ENCODE data around the gene OAS1. TPM values are rescaled to one million over a fixed set of nuclear protein-coding genes. Genes with fewer than 3 reads are reported as not detected.
"Not testable (repeated sequence)": the region's sequence is repeated elsewhere in the genome, so short reads cannot be mapped to it uniquely, and the experiment has no call there.

OAS1 gene
- total RNA-seq, 1 donor, result 0.86 TPM

DNA sequence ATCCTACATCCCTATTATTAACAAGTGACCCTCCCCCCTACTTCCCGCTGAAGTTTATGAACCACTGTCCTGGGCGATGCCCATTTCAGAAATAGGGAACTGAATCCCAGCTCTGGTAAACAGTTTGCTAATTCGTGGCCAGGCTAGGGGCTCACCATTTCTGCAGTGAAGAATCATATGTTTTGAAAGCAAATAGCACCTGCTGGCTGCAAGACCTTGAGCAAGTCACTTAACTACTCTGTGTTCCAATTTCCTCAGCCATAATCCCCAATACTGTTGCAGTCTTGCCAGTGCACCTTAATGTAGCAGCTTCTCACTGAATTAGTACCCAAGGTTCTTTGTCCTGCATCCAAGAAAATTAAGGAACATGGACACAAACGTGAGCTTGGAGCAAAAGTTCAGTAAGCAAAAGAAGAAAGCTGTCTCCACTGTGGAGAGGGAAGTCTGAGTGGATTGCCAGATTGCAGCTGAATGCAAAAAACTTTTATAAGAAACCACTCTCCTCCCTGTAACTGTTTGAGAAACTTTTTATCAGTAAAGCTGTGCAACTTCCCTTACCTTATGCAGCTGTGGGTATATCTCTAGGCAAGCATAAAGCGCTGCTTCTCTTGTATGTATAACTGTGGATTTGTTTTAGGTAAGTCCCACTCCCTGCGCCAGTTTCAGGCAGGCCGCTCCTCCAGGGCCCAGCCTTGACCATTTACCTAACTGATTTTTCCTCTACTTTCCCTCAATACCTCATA, 824 bp downstream of the OAS1 start:
- TF ChIP-seq, protein P1, sequence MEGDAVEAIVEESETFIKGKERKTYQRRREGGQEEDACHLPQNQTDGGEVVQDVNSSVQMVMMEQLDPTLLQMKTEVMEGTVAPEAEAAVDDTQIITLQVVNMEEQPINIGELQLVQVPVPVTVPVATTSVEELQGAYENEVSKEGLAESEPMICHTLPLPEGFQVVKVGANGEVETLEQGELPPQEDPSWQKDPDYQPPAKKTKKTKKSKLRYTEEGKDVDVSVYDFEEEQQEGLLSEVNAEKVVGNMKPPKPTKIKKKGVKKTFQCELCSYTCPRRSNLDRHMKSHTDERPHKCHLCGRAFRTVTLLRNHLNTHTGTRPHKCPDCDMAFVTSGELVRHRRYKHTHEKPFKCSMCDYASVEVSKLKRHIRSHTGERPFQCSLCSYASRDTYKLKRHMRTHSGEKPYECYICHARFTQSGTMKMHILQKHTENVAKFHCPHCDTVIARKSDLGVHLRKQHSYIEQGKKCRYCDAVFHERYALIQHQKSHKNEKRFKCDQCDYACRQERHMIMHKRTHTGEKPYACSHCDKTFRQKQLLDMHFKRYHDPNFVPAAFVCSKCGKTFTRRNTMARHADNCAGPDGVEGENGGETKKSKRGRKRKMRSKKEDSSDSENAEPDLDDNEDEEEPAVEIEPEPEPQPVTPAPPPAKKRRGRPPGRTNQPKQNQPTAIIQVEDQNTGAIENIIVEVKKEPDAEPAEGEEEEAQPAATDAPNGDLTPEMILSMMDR (IDR thresholded peaks at IDR 0.05; ENCODE audit: insufficient read depth, low read depth, low read length), result no peak
- no peak for DNase-seq (ENCODE audit: low read depth)
- H3K4me3 ChIP-seq (ENCODE audit: low read depth, low read length), result no peak overlapping the region

DNA sequence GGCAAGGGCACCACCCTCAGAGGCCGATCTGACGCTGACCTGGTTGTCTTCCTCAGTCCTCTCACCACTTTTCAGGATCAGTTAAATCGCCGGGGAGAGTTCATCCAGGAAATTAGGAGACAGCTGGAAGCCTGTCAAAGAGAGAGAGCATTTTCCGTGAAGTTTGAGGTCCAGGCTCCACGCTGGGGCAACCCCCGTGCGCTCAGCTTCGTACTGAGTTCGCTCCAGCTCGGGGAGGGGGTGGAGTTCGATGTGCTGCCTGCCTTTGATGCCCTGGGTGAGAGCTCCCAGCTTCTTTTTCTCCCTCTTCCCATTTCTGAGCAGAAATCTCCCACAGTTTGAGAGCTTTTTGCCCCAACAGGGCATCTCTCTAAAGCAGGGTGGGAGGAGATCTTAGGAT, 1.8 kb downstream of the OAS1 start:
- DNase-seq (ENCODE audit: low read depth), result no peak

DNA sequence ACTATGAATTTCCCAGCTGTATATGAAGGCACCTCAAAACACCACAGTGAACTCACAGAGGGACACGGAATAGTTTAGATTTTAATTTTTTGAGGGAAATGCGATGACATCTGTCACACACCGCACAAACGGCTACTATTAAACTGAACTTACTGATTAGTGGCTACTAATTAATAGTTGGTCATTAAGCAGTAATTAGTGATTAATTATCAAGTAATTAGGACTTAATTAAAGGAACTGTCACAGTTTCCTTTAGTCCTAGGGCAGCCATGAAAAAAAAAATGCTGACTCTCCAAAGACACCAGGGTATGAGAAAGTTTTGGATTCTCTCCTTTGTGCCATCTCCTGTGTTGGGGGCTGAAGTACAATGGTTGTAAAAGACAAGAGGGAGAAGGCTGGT, 2.9 kb downstream of the OAS1 start:
- TF ChIP-seq, protein P1 (IDR thresholded peaks at IDR 0.05; ENCODE audit: insufficient read depth, low read depth, low read length), result no peak
- no peak overlapping the region for H3K4me3 ChIP-seq (ENCODE audit: low read depth, low read length)
- no peak for DNase-seq (ENCODE audit: low read depth)

More for the DNA sequence above, 1.8 kb downstream of the OAS1 start:
- H3K4me3 ChIP-seq (ENCODE audit: low read depth, low read length), result no peak overlapping the region
- TF ChIP-seq, protein P1 (IDR thresholded peaks at IDR 0.05; ENCODE audit: insufficient read depth, low read depth, low read length), result no peak

DNA sequence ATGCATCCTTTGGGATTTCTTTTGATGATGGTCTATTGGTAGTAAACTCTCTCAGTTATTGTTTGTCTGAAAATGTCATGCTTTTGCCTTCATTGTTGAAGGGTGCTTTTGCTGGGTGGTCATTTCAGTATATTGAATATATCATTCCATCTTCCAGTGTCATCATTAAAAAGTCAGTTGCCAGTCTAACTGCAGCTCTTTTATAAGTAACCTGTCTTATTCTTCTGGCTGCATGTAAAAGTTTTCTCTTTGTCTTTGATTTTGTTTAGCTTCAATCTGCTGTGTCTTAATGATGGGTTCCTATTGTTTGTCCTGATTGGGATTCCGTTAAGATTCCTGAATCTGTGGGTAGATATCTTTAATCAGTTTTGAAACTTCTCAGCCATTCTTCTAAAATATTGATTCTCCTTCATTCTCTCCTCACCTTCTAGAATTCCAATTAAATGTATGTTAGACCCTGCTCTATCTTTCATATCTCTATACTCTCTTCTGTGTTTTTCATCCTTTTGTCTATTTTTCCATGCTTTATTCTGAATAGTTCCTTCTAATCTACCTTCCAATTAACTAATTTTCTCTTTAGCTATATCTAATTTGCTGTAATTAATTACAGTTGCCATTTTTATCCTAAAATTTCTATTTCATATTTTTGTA, 6.4 kb downstream of the OAS1 start:
- TF ChIP-seq, protein P1 (IDR thresholded peaks at IDR 0.05; ENCODE audit: insufficient read depth, low read depth, low read length), result no peak
- no peak for DNase-seq (ENCODE audit: low read depth)
- no peak overlapping the region for H3K4me3 ChIP-seq (ENCODE audit: low read depth, low read length)

DNA sequence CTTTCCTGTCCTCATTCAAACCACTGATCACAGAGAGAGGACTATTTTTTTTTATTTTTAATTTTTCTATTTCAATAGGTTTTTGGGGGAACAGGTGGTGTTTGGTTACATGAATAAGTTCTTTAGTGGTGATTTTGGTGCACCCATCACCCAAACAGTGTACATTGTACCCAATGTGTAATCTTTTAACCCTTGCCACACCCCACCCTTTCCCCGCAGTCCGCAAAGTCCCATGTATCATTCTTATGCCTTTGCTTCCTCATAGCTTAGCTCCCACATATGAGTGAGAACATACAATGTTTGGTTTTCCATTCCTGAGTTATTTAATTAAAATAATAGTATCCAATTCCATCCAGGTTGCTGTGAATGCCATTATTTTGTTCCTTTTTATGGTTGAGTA, 7.1 kb downstream of the OAS1 start:
- not testable (repeated sequence) for DNase-seq (ENCODE audit: low read depth); H3K4me3 ChIP-seq (ENCODE audit: low read depth, low read length)

DNA sequence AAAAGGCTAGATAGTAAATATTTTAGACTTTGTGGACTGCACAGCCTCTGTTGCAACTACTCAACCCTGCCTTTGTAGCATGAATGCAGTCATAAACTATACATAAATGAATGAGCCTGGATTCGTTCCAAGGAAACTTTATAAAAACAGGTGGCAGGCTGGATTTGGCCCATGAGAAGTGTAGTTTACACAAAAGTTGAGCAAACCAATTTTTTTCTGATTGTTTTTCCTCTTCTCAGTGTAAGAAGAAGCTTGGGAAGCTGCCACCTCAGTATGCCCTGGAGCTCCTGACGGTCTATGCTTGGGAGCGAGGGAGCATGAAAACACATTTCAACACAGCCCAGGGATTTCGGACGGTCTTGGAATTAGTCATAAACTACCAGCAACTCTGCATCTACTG, 9.5 kb downstream of the OAS1 start:
- TF ChIP-seq, protein P1 (IDR thresholded peaks at IDR 0.05; ENCODE audit: insufficient read depth, low read depth, low read length), result no peak
- DNase-seq (ENCODE audit: low read depth), result peak; percentile 63
- H3K4me3 ChIP-seq (ENCODE audit: low read depth, low read length), result no peak overlapping the region

DNA sequence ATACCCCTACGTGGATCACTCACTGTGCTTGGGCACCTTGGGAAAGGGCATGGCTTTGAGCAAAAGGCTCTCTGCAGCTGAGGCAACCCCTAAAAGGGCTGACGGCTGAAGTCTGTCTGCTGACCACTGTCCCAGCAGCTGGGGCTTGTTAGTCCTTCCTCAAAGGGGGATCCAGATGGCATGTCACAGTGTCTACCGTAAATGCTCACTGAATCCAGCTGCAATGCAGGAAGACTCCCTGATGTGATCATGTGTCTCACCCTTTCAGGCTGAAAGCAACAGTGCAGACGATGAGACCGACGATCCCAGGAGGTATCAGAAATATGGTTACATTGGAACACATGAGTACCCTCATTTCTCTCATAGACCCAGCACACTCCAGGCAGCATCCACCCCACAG, 12.4 kb downstream of the OAS1 start:
- H3K4me3 ChIP-seq (ENCODE audit: low read depth, low read length), result no peak overlapping the region
- DNase-seq (ENCODE audit: low read depth), result no peak
- TF ChIP-seq, protein P1 (IDR thresholded peaks at IDR 0.05; ENCODE audit: insufficient read depth, low read depth, low read length), result no peak
